A673 (cell line): ENCODE data around the gene NRSN1.

Experiments
- EZH2 ChIP-seq: fragments of 200-600 bp; sonication (generic); IDR thresholded peaks from 2 replicates; pipeline ENCODE4 v1.6.1; 2017; ENCODE audit warnings: borderline replicate concordance, low read depth, mild to moderate bottlenecking, mixed read lengths, antibody characterized with exemption, low read length; ENCODE audit not compliant: poor library complexity, severe bottlenecking
- TF ChIP-seq, protein P1 (sequence below): fragments of 300-800, 200-600 bp; sonication (generic); conservative IDR thresholded peaks from 2 replicates; pipeline ENCODE4 v1.5.1; 2017; ENCODE audit warnings: low read depth, mild to moderate bottlenecking, antibody characterized with exemption, low read length, moderate library complexity, mixed read lengths

DNA sequence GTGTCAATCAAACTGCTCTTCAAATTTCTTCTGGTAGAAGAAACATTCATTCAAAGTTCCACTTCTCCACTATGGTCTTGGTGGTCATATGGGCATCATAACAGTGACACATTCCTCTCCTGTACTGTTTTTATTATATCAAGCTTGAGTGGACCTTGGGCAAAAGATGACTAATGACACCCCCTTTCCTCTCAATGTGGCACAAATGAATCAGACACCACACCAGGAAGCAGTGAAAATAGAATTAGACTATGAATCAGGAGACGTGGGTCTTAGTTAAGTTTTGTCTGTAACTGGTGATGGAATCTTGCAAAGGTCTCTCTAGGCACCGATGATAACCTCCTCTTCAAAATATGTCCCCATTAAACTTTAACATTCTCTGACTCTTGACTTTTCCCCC lies 9.0 kb upstream of the NRSN1 start:
- TF ChIP-seq EZH2 = no peak
- TF ChIP-seq, protein P1, sequence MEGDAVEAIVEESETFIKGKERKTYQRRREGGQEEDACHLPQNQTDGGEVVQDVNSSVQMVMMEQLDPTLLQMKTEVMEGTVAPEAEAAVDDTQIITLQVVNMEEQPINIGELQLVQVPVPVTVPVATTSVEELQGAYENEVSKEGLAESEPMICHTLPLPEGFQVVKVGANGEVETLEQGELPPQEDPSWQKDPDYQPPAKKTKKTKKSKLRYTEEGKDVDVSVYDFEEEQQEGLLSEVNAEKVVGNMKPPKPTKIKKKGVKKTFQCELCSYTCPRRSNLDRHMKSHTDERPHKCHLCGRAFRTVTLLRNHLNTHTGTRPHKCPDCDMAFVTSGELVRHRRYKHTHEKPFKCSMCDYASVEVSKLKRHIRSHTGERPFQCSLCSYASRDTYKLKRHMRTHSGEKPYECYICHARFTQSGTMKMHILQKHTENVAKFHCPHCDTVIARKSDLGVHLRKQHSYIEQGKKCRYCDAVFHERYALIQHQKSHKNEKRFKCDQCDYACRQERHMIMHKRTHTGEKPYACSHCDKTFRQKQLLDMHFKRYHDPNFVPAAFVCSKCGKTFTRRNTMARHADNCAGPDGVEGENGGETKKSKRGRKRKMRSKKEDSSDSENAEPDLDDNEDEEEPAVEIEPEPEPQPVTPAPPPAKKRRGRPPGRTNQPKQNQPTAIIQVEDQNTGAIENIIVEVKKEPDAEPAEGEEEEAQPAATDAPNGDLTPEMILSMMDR = no peak
